ENCODE measurements around the gene IFI6.

GRCh38 chr1:27660300-27660835 is 11.6 kb downstream of the IFI6 start:
- no peak for TF ChIP-seq CTCF (IDR thresholded peaks at IDR 0.05 in 8 of 11, conservative IDR thresholded peaks at IDR 0.05 in 3 of 11)
- TF ChIP-seq POLR2A (IDR thresholded peaks at IDR 0.05), result no peak
- no peak for TF ChIP-seq POLR2AphosphoS5 (IDR thresholded peaks at IDR 0.05)

Data from spleen (tissue), 7 donors.